HG02759 (cell line): ENCODE results near the gene ITGA3.
A peak's percentile ranks its signal among the peaks of the same experiment; 100 is the strongest.
"Not testable (repeated sequence)": the region's sequence is repeated elsewhere in the genome, so short reads cannot be mapped to it uniquely, and the experiment has no call there.

ENCODE experiments used
- ATAC-seq: cut with Tn5 transposase; IDR thresholded peaks from one replicate; pipeline ENCODE4 v1.9.1; 2021; ENCODE audit warnings: mild to moderate bottlenecking, moderate library complexity; ENCODE audit not compliant: unreplicated experiment

ITGA3 gene

GRCh38 chr17:50051082-50051576 is 4.8 kb upstream of the ITGA3 start:
- ATAC-seq: no peak

DNA sequence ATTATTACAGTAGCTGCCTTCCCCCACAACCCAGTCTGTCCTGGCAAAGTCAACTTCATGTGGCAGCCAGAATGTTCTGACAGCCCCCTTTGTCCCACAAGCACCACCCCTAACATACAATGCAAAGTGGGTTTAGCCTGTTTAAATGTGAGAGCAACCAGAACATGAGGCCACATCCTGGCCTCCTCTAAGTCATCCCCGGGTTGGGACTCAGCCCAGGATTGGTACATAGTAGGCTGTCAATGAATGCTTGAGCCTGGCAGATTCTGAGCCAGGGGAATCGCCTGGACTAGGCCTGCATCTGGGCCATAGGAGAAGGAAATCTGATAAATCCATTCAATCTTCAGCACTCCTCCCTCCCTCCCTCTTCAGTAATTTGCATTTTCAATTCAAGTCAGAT is 4.3 kb upstream of the ITGA3 start:
- no peak for ATAC-seq

DNA sequence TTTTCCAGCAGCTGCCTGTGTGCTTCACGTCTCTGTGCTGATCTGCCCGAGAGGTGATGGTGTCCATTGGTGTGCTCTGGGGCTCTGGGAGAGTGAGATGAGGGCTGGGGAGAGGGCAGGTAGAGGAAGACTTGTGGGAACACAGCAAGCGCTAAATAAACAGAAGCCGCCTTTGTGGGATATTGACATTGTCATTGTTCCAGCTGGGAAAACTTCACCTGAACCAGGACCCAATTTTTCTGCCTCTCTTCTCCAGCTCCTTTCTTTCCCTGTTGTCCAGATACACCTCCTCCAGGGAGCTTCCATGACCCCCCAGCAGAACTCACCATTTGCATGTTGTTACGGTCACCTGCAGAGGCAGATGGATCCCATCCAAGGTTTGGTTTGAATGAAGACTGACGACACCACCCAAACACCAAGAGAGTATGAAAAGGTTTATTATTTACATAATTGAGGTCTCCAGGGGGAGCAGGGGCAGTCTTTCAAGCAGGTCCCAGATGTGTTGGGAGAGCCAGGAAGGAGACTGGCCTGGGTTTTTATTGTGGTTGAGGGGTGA is 3.6 kb upstream of the ITGA3 start:
- no peak for ATAC-seq

DNA sequence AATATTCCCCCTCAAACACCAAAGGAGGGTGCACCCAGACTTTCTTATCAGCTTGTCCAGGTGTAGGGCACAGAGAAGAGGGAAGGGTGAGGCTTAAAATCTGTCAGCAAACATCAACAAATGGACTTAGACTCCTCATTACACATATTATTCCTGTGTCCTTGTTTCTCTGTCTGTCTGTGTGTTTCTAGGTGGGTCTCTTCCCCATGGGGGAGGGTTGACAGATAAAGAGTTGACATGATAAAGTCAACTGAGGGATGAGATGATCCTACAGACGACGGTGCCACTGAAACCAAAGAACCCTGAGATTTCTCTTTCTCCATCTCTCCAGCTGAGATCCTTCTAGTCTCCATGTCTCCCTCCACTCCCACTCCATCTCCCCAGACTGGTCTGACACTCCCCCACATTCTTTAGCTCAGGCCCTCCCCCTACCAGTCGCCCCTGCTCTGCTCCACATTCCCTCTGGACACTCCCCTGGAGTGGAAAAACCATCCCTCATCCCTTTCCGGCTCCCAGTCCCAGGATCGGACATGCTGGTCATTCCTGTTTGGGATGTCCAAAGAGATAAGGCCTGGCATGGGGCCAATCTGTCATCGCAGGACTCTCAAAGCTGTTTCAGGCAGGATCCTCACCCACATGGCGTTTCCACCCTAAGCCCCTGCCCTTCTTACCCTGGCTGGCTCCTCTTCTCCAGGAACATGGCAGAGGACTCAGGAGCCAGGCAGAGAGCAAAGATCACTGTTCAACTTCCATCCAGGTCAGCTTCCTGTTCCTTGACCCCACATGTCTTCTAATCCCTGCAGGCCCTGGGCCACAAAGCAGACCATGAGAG is 2.9 kb upstream of the ITGA3 start:
- ATAC-seq: no peak

DNA sequence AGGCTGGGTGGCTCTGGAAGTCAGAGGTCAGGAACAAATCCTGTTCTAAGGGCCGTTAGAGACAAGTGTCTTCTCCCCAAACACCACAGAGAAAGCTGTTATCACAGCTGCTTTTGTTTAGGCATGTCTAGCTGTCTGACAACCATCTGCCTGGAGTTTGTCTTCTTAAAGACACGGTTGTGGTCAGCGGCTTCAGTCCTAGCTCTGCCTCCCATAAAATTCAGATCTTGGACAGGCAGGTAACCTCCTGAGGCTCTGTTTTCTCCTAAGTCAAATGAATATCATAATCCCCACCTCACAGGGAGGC is 2.3 kb upstream of the ITGA3 start:
- ATAC-seq: no peak

GRCh38 chr17:50055055-50055425 is 870 bp upstream of the ITGA3 start:
- ATAC-seq: no peak

DNA sequence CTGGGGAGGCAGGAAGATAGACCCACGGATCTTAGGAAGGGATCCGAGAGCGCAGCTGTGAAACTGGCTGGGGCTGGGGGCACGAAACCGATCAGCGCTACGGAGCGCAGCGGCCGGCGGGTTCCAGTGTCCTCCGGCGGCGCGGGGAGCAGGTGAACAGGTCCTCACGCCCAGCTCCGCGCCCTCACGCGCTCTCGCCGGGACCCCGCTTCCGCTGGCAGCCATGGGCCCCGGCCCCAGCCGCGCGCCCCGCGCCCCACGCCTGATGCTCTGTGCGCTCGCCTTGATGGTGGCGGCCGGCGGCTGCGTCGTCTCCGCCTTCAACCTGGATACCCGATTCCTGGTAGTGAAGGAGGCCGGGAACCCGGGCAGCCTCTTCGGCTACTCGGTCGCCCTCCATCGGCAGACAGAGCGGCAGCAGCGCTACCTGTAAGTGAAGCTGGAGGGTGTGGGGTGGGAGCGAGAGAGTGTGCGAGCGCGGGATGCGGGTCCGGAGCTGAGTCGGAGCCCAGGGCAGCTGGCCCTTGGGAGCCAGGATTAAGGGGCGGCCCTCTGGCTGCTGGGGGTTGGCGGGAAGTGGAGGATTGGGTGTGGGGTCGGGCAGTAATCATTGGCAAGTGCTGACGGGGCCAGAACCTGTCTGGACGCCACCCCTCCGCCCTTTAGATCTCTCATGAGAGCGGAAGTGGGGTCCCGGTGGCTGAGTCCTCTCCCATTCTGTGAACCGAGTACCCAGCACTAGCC is 479 bp downstream of the ITGA3 start:
- peak; percentile 61 for ATAC-seq

GRCh38 chr17:50056961-50057330 is 1.0 kb downstream of the ITGA3 start:
- ATAC-seq: no peak

DNA sequence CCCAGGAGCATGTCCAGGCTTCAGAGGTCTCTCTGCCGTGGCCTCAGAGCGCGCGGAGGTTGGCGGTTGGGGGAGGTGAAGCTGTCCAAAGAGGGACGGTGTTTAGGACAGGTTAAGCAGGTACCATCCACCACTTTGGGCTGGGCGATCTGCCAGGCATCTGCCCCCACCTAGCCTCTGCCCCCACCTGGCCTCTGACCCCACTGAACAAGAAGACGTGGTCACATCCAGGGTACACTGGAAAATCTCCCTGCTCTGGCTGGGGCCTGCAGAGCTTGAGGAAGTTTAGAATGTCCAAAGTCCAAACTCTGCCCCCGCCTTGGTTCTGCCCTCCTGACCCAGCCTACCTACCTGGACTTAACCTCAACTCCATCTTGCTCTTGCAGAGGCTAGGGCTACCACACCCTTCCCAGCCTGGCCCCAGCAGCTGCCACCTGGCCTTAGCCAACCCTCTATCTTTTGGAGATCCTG is 1.6 kb downstream of the ITGA3 start:
- ATAC-seq: no peak

- no peak for ATAC-seq
Measured at GRCh38 chr17:50058296-50058953, 2.5 kb downstream of the ITGA3 start.

DNA sequence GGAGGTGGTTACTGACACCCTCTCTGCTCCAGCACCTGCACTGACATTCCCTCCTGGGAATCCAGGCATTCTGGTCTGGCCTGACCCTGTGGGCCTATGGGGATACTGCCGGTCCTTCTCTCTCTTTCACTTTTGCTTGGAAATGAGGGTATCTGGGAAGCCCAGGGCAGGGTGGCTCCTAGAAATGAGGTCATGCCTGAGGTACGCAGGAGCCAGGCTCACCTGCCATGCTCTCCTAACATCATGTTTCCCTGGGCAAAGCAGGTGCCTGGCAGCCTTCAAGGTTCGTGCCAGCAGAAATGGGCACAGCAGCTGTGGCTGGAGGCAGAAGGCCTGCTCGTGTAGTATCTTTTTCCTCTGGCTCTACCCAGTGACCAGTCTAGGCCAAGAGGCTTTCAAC is 3.3 kb downstream of the ITGA3 start:
- no peak for ATAC-seq

DNA sequence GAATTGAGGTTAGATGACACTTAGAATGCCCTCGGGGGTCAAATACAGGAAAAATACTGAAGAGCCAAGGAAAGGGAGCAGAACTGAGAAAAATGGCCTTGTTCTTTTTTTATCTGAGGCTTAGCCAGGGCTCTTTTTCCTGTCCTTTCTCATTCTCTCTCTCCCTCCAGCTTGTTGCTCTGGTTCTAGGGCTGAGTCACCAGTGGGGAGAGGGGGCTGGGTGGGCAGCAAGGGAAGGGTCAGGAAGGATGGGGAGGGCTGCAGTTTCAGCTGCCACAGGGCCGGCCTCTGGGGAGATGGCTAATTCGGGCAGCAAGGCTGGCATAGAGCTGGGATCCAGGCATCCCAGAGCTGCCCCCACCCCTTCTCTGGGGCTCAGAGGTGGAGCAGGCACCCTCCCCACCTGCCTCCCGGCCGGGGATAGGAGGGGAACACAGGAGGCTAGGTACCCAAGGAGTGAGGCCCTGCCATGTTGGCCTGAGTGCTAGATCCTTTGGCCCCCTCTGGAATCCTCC is 3.9 kb downstream of the ITGA3 start:
- no peak for ATAC-seq

- no peak for ATAC-seq
Measured at GRCh38 chr17:50060951-50061712, 5.2 kb downstream of the ITGA3 start.

DNA sequence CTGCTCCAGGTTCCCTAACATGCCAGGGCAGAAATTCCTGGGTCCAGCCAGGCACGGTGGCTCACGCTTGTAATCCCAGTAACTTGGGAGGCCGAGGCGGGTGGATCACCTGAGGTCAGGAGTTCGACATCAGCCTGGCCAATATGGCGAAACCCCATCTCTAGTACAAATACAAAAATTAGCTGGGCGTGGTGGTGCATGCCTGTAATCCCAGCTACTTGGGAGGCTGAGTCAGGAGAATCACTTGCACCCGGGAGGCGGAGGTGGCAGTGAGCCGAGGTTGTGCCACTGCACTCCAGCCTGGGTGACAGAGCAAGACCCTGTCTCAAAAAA is 5.8 kb downstream of the ITGA3 start:
- not testable (repeated sequence) for ATAC-seq

- ATAC-seq: no peak
Measured at GRCh38 chr17:50062293-50063243, 6.7 kb downstream of the ITGA3 start.

DNA sequence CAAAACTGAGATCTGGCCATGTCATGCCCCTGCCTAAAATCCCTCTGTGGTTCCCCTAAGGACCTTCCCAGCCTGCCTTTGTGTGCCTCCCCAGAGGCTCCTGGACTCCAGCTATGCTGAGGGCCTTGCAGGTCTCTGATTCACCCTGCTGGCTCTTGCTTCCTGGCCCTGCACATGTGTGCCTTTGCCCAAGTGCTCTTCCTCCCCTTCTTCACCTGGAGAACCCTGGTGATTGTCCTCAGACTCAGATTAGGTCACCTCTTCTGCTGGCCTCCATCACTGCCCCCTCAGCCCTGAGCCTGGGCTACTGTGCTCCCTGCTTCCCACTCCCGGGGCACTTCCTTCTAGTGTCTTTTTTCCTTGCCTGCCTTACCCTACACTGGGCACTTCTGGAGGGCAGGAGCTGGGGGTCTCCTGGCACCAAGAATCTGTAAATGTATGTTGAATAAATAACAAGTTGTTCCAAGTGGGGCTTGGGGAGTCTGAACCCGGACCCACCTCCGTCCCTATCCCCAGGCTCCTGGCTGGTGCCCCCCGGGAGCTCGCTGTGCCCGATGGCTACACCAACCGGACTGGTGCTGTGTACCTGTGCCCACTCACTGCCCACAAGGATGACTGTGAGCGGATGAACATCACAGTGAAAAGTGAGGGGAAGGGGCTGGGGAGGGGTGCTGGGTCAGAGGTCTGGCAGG is 7.8 kb downstream of the ITGA3 start:
- ATAC-seq: no peak

- no peak for ATAC-seq
Measured at GRCh38 chr17:50064253-50065001, 8.5 kb downstream of the ITGA3 start.

GRCh38 chr17:50065056-50065455 is 9.1 kb downstream of the ITGA3 start:
- ATAC-seq: no peak
